ENCODE measurements around the gene SCT. TPM values are rescaled to one million over a fixed set of nuclear protein-coding genes. Genes with fewer than 3 reads are reported as not detected.
A peak's percentile ranks its signal among the peaks of the same experiment; 100 is the strongest.

Gene SCT
- total RNA-seq, 6 donors from 2014 or later: 0.72 TPM; not detected in 5

DNA sequence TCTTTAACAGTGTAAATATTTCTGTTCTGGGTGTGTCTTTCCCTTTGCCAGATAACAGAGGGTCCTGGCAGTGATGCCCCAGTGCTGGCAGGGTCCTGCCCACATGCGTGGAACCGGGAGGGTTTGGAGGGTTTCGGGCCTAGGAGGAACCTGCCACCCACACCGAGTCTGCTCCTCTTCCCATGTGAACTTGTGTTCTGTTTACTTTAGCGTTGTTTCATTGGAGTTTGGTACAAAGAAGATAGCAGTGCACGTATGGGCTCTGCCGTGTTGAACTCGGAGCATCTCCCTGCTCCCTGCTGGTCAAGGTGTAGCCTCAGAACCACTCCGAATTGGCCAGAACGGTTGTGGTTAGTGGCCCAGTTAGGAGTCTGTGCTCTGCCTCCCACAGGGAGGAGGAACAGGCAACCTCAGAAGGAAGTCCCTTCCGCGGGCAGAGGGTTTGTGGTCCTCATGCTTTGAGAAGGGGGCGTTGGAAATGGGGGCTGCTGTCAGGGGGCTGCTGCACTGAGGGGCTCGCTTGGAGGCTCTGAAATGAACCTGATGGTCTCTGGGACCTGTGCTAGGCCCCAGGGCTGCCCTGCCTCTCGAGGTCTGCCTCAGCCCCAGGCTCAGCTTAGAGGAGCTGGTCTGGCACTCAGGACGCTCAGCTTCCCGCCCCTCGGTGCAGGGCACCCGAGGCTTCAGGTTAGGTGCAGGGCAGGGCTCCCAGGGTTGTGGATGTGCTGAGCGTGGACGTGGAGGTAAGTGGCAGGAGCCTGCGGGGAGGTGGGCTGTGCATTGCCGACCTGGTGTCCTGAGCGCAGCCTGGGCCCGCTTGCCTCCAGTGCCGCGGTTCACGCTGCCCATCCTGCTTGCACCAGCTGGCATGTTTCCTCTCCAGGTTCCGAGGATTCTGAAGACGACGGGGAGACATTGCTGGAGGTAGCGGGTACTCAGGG is 40.3 kb downstream of the SCT start:
- Histone ChIP-seq H3K4me3 (no peak overlapping the region), H3K4me1 (peaks cover 0 to 11% (median 4%) of the 10 kb centered on the region in 4 donors), H3K36me3 (peaks cover 4 to 84% (median 69%) of the 10 kb centered on the region in 4 donors), H3K27ac (peak overlapping the region in 2 of 4 donors; percentile 53 to 67), H3K9me3 (no peaks in the 10 kb centered on the region), H3K27me3 (no peaks in the 10 kb centered on the region)
- 83 to 91% methylated on average over 25 to 27 of the region's 32 CpGs for WGBS, 2 donors
- no peak for ATAC-seq (ENCODE audit: low FRiP score in 2 of 2)
- TF ChIP-seq EP300 (IDR thresholded peaks at IDR 0.05): no peak
- TF ChIP-seq POLR2AphosphoS5 (IDR thresholded peaks at IDR 0.05): no peak
- DNase-seq: peak in 1 of 2 donors; percentile 77

GRCh38 chr11:584287-584686 is 42.7 kb downstream of the SCT start:
- peak in 1 of 2 donors; percentile 57 for DNase-seq
- peaks cover 8 to 29% (median 14%) of the 10 kb centered on the region in 4 donors for H3K4me1 ChIP-seq
- H3K4me3 ChIP-seq: no peak overlapping the region
- no peak overlapping the region for H3K27ac ChIP-seq
- TF ChIP-seq, protein P1, sequence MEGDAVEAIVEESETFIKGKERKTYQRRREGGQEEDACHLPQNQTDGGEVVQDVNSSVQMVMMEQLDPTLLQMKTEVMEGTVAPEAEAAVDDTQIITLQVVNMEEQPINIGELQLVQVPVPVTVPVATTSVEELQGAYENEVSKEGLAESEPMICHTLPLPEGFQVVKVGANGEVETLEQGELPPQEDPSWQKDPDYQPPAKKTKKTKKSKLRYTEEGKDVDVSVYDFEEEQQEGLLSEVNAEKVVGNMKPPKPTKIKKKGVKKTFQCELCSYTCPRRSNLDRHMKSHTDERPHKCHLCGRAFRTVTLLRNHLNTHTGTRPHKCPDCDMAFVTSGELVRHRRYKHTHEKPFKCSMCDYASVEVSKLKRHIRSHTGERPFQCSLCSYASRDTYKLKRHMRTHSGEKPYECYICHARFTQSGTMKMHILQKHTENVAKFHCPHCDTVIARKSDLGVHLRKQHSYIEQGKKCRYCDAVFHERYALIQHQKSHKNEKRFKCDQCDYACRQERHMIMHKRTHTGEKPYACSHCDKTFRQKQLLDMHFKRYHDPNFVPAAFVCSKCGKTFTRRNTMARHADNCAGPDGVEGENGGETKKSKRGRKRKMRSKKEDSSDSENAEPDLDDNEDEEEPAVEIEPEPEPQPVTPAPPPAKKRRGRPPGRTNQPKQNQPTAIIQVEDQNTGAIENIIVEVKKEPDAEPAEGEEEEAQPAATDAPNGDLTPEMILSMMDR (IDR thresholded peaks at IDR 0.05): no peak
- TF ChIP-seq POLR2AphosphoS5 (IDR thresholded peaks at IDR 0.05) (no peak), EP300 (IDR thresholded peaks at IDR 0.05) (no peak), POLR2A (IDR thresholded peaks at IDR 0.05) (no peak)
- no peak for ATAC-seq (ENCODE audit: low FRiP score in 2 of 2)
- no peaks in the 10 kb centered on the region for H3K27me3 ChIP-seq
- no peaks in the 10 kb centered on the region for H3K9me3 ChIP-seq
- WGBS, 2 donors: 94 to 98% methylated on average over 10 of the region's 10 CpGs
- H3K36me3 ChIP-seq: peaks cover 4 to 64% (median 54%) of the 10 kb centered on the region in 4 donors

DNA sequence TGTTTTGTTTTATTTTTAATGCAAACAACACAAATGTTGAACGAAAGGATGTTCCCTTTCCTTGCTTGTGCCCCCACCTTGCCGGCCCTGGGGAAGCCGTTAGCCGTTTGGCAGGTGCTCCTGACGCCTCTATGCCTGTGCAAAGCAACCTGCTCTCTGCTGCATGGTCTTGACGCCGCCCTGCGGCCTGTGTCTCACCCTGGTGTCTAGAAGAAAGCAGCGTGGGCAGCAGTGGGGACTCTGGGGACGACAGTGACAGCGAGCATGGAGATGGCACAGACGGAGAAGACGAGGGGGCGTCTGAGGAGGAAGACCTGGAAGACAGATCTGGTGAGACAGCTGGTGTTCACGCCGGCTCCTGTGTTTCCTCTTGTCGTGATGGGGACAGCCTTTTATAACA is 45.2 kb downstream of the SCT start:
- WGBS, 2 donors: 82 to 86% methylated on average over 17 of the region's 17 CpGs
- TF ChIP-seq, protein P1 (IDR thresholded peaks at IDR 0.05): no peak
- no peak for TF ChIP-seq POLR2A (IDR thresholded peaks at IDR 0.05)
- no peak for TF ChIP-seq POLR2AphosphoS5 (IDR thresholded peaks at IDR 0.05)
- no peak for TF ChIP-seq EP300 (IDR thresholded peaks at IDR 0.05)
- Histone ChIP-seq H3K4me3 (no peak overlapping the region), H3K4me1 (peaks cover 29 to 43% (median 33%) of the 10 kb centered on the region in 4 donors), H3K36me3 (peaks cover 4 to 40% (median 31%) of the 10 kb centered on the region in 4 donors), H3K27ac (no peak overlapping the region), H3K27me3 (no peaks in the 10 kb centered on the region), H3K9me3 (no peaks in the 10 kb centered on the region)
- DNase-seq (peak in 1 of 2 donors; percentile 47), ATAC-seq (ENCODE audit: low FRiP score in 2 of 2) (no peak)

DNA sequence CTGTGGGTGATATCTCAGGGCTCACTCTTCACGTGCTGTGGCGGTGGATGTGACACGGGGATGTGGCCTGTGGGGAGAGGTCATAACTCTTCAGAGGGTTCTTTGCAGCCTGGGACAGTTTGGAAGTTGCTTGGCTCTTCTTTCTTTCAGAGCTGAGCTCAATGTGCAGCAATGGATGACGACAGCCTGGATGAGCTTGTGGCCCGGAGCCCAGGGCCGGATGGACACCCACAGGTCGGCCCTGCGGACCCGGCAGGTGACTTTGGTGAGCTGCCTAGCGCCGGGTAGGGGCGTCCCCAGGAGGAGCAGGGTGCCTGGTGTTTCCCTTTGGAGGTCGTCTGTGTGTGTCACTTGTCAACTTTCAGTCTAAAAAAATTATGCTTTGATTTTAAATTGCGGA is 45.6 kb downstream of the SCT start:
- peaks cover 4 to 36% (median 27%) of the 10 kb centered on the region in 4 donors for H3K36me3 ChIP-seq
- no peak overlapping the region for H3K27ac ChIP-seq
- peaks cover 29 to 43% (median 33%) of the 10 kb centered on the region in 4 donors for H3K4me1 ChIP-seq
- H3K4me3 ChIP-seq: no peak overlapping the region
- ATAC-seq (ENCODE audit: low FRiP score in 2 of 2) (no peak), DNase-seq (peak in 1 of 2 donors; percentile 59)
- WGBS, 2 donors: 88 to 91% methylated on average over 14 of the region's 14 CpGs
- H3K9me3 ChIP-seq: no peaks in the 10 kb centered on the region
- H3K27me3 ChIP-seq: no peaks in the 10 kb centered on the region
- no peak for TF ChIP-seq POLR2AphosphoS5 (IDR thresholded peaks at IDR 0.05)
- no peak for TF ChIP-seq POLR2A (IDR thresholded peaks at IDR 0.05)
- TF ChIP-seq EP300 (IDR thresholded peaks at IDR 0.05): no peak
- TF ChIP-seq, protein P1 (IDR thresholded peaks at IDR 0.05): no peak

DNA sequence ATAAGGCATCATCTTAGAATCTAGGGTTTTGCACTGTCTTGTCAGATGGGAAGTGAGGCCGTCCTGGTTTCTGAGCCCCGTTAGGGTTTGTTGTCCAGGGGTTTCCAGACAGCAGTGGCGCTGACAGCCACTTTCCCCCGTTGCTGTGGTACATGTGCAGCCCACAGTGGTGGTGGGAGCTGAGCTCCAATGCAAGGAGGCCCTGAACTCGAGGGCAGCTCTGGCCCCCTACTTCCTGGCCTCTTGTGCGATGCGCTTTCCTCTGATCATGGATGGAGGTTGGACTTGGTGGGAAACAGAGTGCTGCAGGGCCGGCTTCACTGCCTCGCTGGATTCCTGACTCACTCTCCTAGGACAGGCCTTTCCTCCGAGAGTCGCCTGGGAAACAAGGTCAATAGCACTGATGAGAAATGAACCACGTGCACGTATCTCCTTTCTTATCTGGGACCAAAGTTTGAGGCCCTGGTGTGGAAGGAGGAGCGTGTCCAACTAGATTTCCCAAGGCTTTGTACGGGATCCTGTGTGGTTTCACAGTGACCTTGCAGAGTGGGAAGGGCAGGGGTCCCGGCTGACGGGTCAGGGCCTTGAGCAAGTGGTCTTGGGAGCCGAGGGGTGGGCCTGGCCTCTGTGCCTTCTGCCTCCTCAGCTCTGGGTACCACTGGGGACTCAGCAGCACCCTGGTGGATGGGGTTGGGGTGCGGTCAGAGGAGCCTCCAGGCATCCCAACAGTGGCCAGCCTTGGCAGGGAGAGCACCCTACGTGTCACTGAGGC is 47.0 kb downstream of the SCT start:
- peaks cover 4 to 28% (median 24%) of the 10 kb centered on the region in 4 donors for H3K36me3 ChIP-seq
- H3K27me3 ChIP-seq: no peaks in the 10 kb centered on the region
- ATAC-seq (ENCODE audit: low FRiP score in 2 of 2) (no peak), DNase-seq (no peak)
- H3K4me3 ChIP-seq: no peak overlapping the region
- H3K4me1 ChIP-seq: peaks cover 34 to 49% (median 38%) of the 10 kb centered on the region in 4 donors
- no peaks in the 10 kb centered on the region for H3K9me3 ChIP-seq
- H3K27ac ChIP-seq: no peak overlapping the region
- 83 to 91% methylated on average over 15 to 20 of the region's 20 CpGs for WGBS, 2 donors
- TF ChIP-seq, protein P1 (IDR thresholded peaks at IDR 0.05): no peak
- TF ChIP-seq POLR2AphosphoS5 (IDR thresholded peaks at IDR 0.05): no peak
- TF ChIP-seq POLR2A (IDR thresholded peaks at IDR 0.05): no peak
- TF ChIP-seq EP300 (IDR thresholded peaks at IDR 0.05): no peak

All from upper lobe of left lung (tissue), 6 donors.